Mammary epithelial cell (primary cell): ENCODE measurements around the gene PPP2R3A.

Experiments
- EZH2 ChIP-seq: IDR thresholded peaks from 2 replicates; pipeline ENCODE4 v1.6.1; 2012; ENCODE audit warnings: low read length, inconsistent platforms, borderline replicate concordance
- TF ChIP-seq, protein P1 (sequence below), 2 donors: IDR thresholded peaks in 1 of 2; conservative IDR thresholded peaks in 1 of 2; 2 replicates each; pipeline ENCODE4 v1.5.1; 2011 to 2012; ENCODE audit warnings: inconsistent platforms in 2 of 2, low read length in 2 of 2, mild to moderate bottlenecking in 2 of 2, control low read depth in 1 of 2, low read depth in 1 of 2; ENCODE audit not compliant: insufficient read depth in 1 of 2; ENCODE audit errors: extremely low read depth in 1 of 2

DNA sequence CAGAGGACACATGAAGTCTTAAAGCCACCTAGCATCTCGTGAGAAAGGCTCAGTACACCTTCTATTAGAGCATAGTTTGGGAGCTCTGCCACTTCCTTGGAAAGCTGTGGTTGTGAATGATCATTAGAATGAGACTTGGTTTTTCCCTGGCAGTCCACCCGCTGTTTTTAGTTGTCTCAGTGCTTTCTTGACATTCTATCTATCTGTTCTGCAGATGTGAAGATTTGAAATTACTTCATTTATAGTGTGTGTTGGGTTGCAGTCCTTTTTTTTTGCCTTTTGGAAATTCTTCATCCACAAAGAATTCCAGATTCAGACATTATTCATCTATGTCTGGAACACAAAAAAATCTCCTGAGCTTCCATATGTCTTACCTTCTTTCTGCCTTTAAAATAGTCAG is 23.7 kb downstream of the PPP2R3A start:
- TF ChIP-seq, protein P1, sequence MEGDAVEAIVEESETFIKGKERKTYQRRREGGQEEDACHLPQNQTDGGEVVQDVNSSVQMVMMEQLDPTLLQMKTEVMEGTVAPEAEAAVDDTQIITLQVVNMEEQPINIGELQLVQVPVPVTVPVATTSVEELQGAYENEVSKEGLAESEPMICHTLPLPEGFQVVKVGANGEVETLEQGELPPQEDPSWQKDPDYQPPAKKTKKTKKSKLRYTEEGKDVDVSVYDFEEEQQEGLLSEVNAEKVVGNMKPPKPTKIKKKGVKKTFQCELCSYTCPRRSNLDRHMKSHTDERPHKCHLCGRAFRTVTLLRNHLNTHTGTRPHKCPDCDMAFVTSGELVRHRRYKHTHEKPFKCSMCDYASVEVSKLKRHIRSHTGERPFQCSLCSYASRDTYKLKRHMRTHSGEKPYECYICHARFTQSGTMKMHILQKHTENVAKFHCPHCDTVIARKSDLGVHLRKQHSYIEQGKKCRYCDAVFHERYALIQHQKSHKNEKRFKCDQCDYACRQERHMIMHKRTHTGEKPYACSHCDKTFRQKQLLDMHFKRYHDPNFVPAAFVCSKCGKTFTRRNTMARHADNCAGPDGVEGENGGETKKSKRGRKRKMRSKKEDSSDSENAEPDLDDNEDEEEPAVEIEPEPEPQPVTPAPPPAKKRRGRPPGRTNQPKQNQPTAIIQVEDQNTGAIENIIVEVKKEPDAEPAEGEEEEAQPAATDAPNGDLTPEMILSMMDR (conservative IDR thresholded peaks at IDR 0.05 in 1 of 2, IDR thresholded peaks at IDR 0.05 in 1 of 2; ENCODE audit: extremely low read depth in 1 of 2, insufficient read depth in 1 of 2, low read depth in 1 of 2, low read length in 2 of 2), result no peak
- no peak for TF ChIP-seq EZH2
